ENCODE results near the gene PHLPP1.

- TF ChIP-seq CTCF (IDR thresholded peaks at IDR 0.05) (no peak), CEBPB (IDR thresholded peaks at IDR 0.05) (no peak), POLR2A (IDR thresholded peaks at IDR 0.05; ENCODE audit: low read length) (no peak), RAD21 (conservative IDR thresholded peaks at IDR 0.05 in 1 of 2, IDR thresholded peaks at IDR 0.05 in 1 of 2) (no peak), CHD2 (IDR thresholded peaks at IDR 0.05; ENCODE audit: low read length, partially characterized antibody) (no peak), SMC3 (IDR thresholded peaks at IDR 0.05) (no peak), PHF8 (IDR thresholded peaks at IDR 0.05; ENCODE audit: borderline replicate concordance, low read depth) (no peak), E2F6 (IDR thresholded peaks at IDR 0.05; ENCODE audit: borderline replicate concordance, low read depth) (no peak)
- TF ChIP-seq, protein P1, sequence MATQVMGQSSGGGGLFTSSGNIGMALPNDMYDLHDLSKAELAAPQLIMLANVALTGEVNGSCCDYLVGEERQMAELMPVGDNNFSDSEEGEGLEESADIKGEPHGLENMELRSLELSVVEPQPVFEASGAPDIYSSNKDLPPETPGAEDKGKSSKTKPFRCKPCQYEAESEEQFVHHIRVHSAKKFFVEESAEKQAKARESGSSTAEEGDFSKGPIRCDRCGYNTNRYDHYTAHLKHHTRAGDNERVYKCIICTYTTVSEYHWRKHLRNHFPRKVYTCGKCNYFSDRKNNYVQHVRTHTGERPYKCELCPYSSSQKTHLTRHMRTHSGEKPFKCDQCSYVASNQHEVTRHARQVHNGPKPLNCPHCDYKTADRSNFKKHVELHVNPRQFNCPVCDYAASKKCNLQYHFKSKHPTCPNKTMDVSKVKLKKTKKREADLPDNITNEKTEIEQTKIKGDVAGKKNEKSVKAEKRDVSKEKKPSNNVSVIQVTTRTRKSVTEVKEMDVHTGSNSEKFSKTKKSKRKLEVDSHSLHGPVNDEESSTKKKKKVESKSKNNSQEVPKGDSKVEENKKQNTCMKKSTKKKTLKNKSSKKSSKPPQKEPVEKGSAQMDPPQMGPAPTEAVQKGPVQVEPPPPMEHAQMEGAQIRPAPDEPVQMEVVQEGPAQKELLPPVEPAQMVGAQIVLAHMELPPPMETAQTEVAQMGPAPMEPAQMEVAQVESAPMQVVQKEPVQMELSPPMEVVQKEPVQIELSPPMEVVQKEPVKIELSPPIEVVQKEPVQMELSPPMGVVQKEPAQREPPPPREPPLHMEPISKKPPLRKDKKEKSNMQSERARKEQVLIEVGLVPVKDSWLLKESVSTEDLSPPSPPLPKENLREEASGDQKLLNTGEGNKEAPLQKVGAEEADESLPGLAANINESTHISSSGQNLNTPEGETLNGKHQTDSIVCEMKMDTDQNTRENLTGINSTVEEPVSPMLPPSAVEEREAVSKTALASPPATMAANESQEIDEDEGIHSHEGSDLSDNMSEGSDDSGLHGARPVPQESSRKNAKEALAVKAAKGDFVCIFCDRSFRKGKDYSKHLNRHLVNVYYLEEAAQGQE (IDR thresholded peaks at IDR 0.05): no peak
Measured at GRCh38 chr18:63003899-63004298, 288.6 kb downstream of the PHLPP1 start.
